ENCODE measurements around the gene ALDH3B1.

Gene ALDH3B1

GRCh38 chr11:68032003-68032402 lies 21.9 kb downstream of the ALDH3B1 start:
- no peak for DNase-seq
- H3K4me1 ChIP-seq (ENCODE audit: control insufficient read depth, insufficient read depth, low read length, poor library complexity, severe bottlenecking) = peaks cover 22% of the 10 kb centered on the region
- no peak overlapping the region for H3K4me3 ChIP-seq (ENCODE audit: insufficient read depth, low read depth, low read length, poor library complexity, severe bottlenecking)

GRCh38 chr11:68032997-68033707 lies 23.0 kb downstream of the ALDH3B1 start:
- DNase-seq = no peak
- Histone ChIP-seq H3K9me3 (ENCODE audit: control insufficient read depth, low read length) (no peaks in the 10 kb centered on the region), H3K4me3 (ENCODE audit: insufficient read depth, low read depth, low read length, poor library complexity, severe bottlenecking) (no peak overlapping the region), H3K4me1 (ENCODE audit: control insufficient read depth, insufficient read depth, low read length, poor library complexity, severe bottlenecking) (peaks cover 26% of the 10 kb centered on the region), H3K27ac (ENCODE audit: insufficient read depth, low read length, poor library complexity, severe bottlenecking) (no peak overlapping the region), H3K27me3 (replicated peaks; ENCODE audit: control insufficient read depth, insufficient read depth, low read length, poor library complexity, severe bottlenecking) (no peaks in the 10 kb centered on the region), H3K36me3 (ENCODE audit: control insufficient read depth, insufficient read depth, low read length) (peaks cover 16% of the 10 kb centered on the region)

More at GRCh38 chr11:68032003-68032402, 21.9 kb downstream of the ALDH3B1 start:
- peaks cover 16% of the 10 kb centered on the region for H3K36me3 ChIP-seq (ENCODE audit: control insufficient read depth, insufficient read depth, low read length)
- H3K9me3 ChIP-seq (ENCODE audit: control insufficient read depth, low read length) = no peaks in the 10 kb centered on the region
- H3K27me3 ChIP-seq (replicated peaks; ENCODE audit: control insufficient read depth, insufficient read depth, low read length, poor library complexity, severe bottlenecking) = no peaks in the 10 kb centered on the region
- no peak overlapping the region for H3K27ac ChIP-seq (ENCODE audit: insufficient read depth, low read length, poor library complexity, severe bottlenecking)

- DNase-seq = no peak
- Histone ChIP-seq H3K4me1 (ENCODE audit: control insufficient read depth, insufficient read depth, low read length, poor library complexity, severe bottlenecking) (peaks cover 31% of the 10 kb centered on the region), H3K27me3 (replicated peaks; ENCODE audit: control insufficient read depth, insufficient read depth, low read length, poor library complexity, severe bottlenecking) (no peaks in the 10 kb centered on the region), H3K9me3 (ENCODE audit: control insufficient read depth, low read length) (no peaks in the 10 kb centered on the region), H3K36me3 (ENCODE audit: control insufficient read depth, insufficient read depth, low read length) (peaks cover 16% of the 10 kb centered on the region), H3K27ac (ENCODE audit: insufficient read depth, low read length, poor library complexity, severe bottlenecking) (no peak overlapping the region), H3K4me3 (ENCODE audit: insufficient read depth, low read depth, low read length, poor library complexity, severe bottlenecking) (no peak overlapping the region)
Measured at GRCh38 chr11:68033708-68034045, 23.6 kb downstream of the ALDH3B1 start.

- H3K9me3 ChIP-seq (ENCODE audit: control insufficient read depth, low read length) = no peaks in the 10 kb centered on the region
- DNase-seq = no peak
- peaks cover 35% of the 10 kb centered on the region for H3K4me1 ChIP-seq (ENCODE audit: control insufficient read depth, insufficient read depth, low read length, poor library complexity, severe bottlenecking)
- H3K4me3 ChIP-seq (ENCODE audit: insufficient read depth, low read depth, low read length, poor library complexity, severe bottlenecking) = no peak overlapping the region
- H3K27ac ChIP-seq (ENCODE audit: insufficient read depth, low read length, poor library complexity, severe bottlenecking) = no peak overlapping the region
- no peaks in the 10 kb centered on the region for H3K27me3 ChIP-seq (replicated peaks; ENCODE audit: control insufficient read depth, insufficient read depth, low read length, poor library complexity, severe bottlenecking)
- H3K36me3 ChIP-seq (ENCODE audit: control insufficient read depth, insufficient read depth, low read length) = peaks cover 16% of the 10 kb centered on the region
Measured at GRCh38 chr11:68035266-68035876, 25.2 kb downstream of the ALDH3B1 start.

GRCh38 chr11:68036141-68036716 lies 26.1 kb downstream of the ALDH3B1 start:
- no peak for DNase-seq
- H3K9me3 ChIP-seq (ENCODE audit: control insufficient read depth, low read length) = no peaks in the 10 kb centered on the region
- no peaks in the 10 kb centered on the region for H3K27me3 ChIP-seq (replicated peaks; ENCODE audit: control insufficient read depth, insufficient read depth, low read length, poor library complexity, severe bottlenecking)
- H3K4me1 ChIP-seq (ENCODE audit: control insufficient read depth, insufficient read depth, low read length, poor library complexity, severe bottlenecking) = peaks cover 43% of the 10 kb centered on the region
- peaks cover 16% of the 10 kb centered on the region for H3K36me3 ChIP-seq (ENCODE audit: control insufficient read depth, insufficient read depth, low read length)
- peak overlapping the region; percentile 55 for H3K27ac ChIP-seq (ENCODE audit: insufficient read depth, low read length, poor library complexity, severe bottlenecking)
- H3K4me3 ChIP-seq (ENCODE audit: insufficient read depth, low read depth, low read length, poor library complexity, severe bottlenecking) = no peak overlapping the region

GRCh38 chr11:68036717-68037239 lies 26.7 kb downstream of the ALDH3B1 start:
- Histone ChIP-seq H3K9me3 (ENCODE audit: control insufficient read depth, low read length) (no peaks in the 10 kb centered on the region), H3K36me3 (ENCODE audit: control insufficient read depth, insufficient read depth, low read length) (peaks cover 21% of the 10 kb centered on the region), H3K27me3 (replicated peaks; ENCODE audit: control insufficient read depth, insufficient read depth, low read length, poor library complexity, severe bottlenecking) (no peaks in the 10 kb centered on the region), H3K4me3 (ENCODE audit: insufficient read depth, low read depth, low read length, poor library complexity, severe bottlenecking) (no peak overlapping the region), H3K4me1 (ENCODE audit: control insufficient read depth, insufficient read depth, low read length, poor library complexity, severe bottlenecking) (peaks cover 38% of the 10 kb centered on the region), H3K27ac (ENCODE audit: insufficient read depth, low read length, poor library complexity, severe bottlenecking) (peak overlapping the region; percentile 55)
- no peak for DNase-seq

- Histone ChIP-seq H3K27ac (ENCODE audit: insufficient read depth, low read length, poor library complexity, severe bottlenecking) (peak overlapping the region; percentile 55), H3K9me3 (ENCODE audit: control insufficient read depth, low read length) (no peaks in the 10 kb centered on the region), H3K27me3 (replicated peaks; ENCODE audit: control insufficient read depth, insufficient read depth, low read length, poor library complexity, severe bottlenecking) (no peaks in the 10 kb centered on the region), H3K36me3 (ENCODE audit: control insufficient read depth, insufficient read depth, low read length) (peaks cover 24% of the 10 kb centered on the region), H3K4me3 (ENCODE audit: insufficient read depth, low read depth, low read length, poor library complexity, severe bottlenecking) (no peak overlapping the region), H3K4me1 (ENCODE audit: control insufficient read depth, insufficient read depth, low read length, poor library complexity, severe bottlenecking) (peaks cover 36% of the 10 kb centered on the region)
- DNase-seq = no peak
Measured at GRCh38 chr11:68037411-68038225, 27.5 kb downstream of the ALDH3B1 start.

- Histone ChIP-seq H3K36me3 (ENCODE audit: control insufficient read depth, insufficient read depth, low read length) (peaks cover 23% of the 10 kb centered on the region), H3K27ac (ENCODE audit: insufficient read depth, low read length, poor library complexity, severe bottlenecking) (peak overlapping the region; percentile 84), H3K4me1 (ENCODE audit: control insufficient read depth, insufficient read depth, low read length, poor library complexity, severe bottlenecking) (peaks cover 36% of the 10 kb centered on the region), H3K9me3 (ENCODE audit: control insufficient read depth, low read length) (no peaks in the 10 kb centered on the region), H3K4me3 (ENCODE audit: insufficient read depth, low read depth, low read length, poor library complexity, severe bottlenecking) (peak overlapping the region; percentile 92), H3K27me3 (replicated peaks; ENCODE audit: control insufficient read depth, insufficient read depth, low read length, poor library complexity, severe bottlenecking) (no peaks in the 10 kb centered on the region)
- DNase-seq = no peak
Measured at GRCh38 chr11:68038226-68038717, 28.1 kb downstream of the ALDH3B1 start.

GRCh38 chr11:68038718-68039525 lies 28.8 kb downstream of the ALDH3B1 start, which contains the start of gene TCIRG1:
Gene TCIRG1 (plus strand): TSS chr11:68039025. CDS start chr11:68041272, 2,247 bp downstream.
- peak within 1 kb of the TSS; percentile 92 for H3K4me3 ChIP-seq (ENCODE audit: insufficient read depth, low read depth, low read length, poor library complexity, severe bottlenecking)
- no peaks in the 10 kb centered on the region for H3K9me3 ChIP-seq (ENCODE audit: control insufficient read depth, low read length)
- DNase-seq = peak; percentile 27 to 56 (median 41)
- no peaks in the 10 kb centered on the region for H3K27me3 ChIP-seq (replicated peaks; ENCODE audit: control insufficient read depth, insufficient read depth, low read length, poor library complexity, severe bottlenecking)
- H3K27ac ChIP-seq (ENCODE audit: insufficient read depth, low read length, poor library complexity, severe bottlenecking) = peak within 1 kb of the TSS; percentile 84
- H3K36me3 ChIP-seq (ENCODE audit: control insufficient read depth, insufficient read depth, low read length) = peaks cover 22% of the 10 kb centered on the region
- peaks cover 36% of the 10 kb centered on the region for H3K4me1 ChIP-seq (ENCODE audit: control insufficient read depth, insufficient read depth, low read length, poor library complexity, severe bottlenecking)
